Liver (tissue), 9 donors: ENCODE measurements around the gene BMAL1. TPM values are rescaled to one million over a fixed set of nuclear protein-coding genes. Genes with fewer than 3 reads are reported as not detected.
A peak's percentile ranks its signal among the peaks of the same experiment; 100 is the strongest.

Experiments
- DNase-seq: peaks from one replicate; pipeline ENCODE4 v3.0.0-alpha.2; 2017; ENCODE audit warnings: low spot score
- H3K27ac ChIP-seq, 2 donors: one replicate each; pipeline ENCODE4 v1.7.0; 2013; ENCODE audit warnings: inconsistent platforms in 2 of 2, low read length in 2 of 2, control low read depth in 1 of 2, low read depth in 1 of 2, mild to moderate bottlenecking in 1 of 2
- H3K27me3 ChIP-seq, 4 donors: one replicate each; pipeline versions ENCODE4 v1.6.1 to v1.7.0; 2013; ENCODE audit warnings: low read length in 3 of 4, inconsistent platforms in 1 of 4, mild to moderate bottlenecking in 1 of 4, moderate library complexity in 1 of 4; ENCODE audit not compliant: control insufficient read depth in 4 of 4, insufficient read depth in 4 of 4
- H3K36me3 ChIP-seq, 4 donors: one replicate each; pipeline versions ENCODE4 v1.6.1 to v1.7.0; 2013; ENCODE audit warnings: low read length in 3 of 4, mild to moderate bottlenecking in 3 of 4, low read depth in 1 of 4, moderate library complexity in 1 of 4; ENCODE audit not compliant: control insufficient read depth in 4 of 4, insufficient read depth in 3 of 4
- H3K4me1 ChIP-seq, 4 donors: one replicate each; pipeline versions ENCODE4 v1.6.1 to v1.7.0; 2013; ENCODE audit warnings: low read length in 3 of 4, mild to moderate bottlenecking in 3 of 4, moderate library complexity in 1 of 4; ENCODE audit not compliant: control insufficient read depth in 4 of 4, insufficient read depth in 4 of 4
- H3K4me3 ChIP-seq, 3 donors: one replicate each; pipeline versions ENCODE4 v1.6.1 to v1.7.0; 2013; ENCODE audit warnings: low read length in 3 of 3, control low read depth in 1 of 3, low read depth in 1 of 3, mild to moderate bottlenecking in 1 of 3
- H3K9ac ChIP-seq, 2 donors: one replicate each; pipeline ENCODE4 v1.7.0; 2013; ENCODE audit warnings: low read length in 2 of 2, mild to moderate bottlenecking in 2 of 2, moderate library complexity in 2 of 2, control low read depth in 1 of 2, low read depth in 1 of 2
- H3K9me3 ChIP-seq, 4 donors: one replicate each; pipeline versions ENCODE4 v1.6.1 to v1.7.0; 2013; ENCODE audit warnings: low read length in 3 of 4; ENCODE audit not compliant: control insufficient read depth in 4 of 4
- CTCF ChIP-seq: fragments of 150-350 bp; IDR thresholded peaks from 2 replicates; pipeline ENCODE4 v1.5.1; 2017; ENCODE audit warnings: improper control_type of control experiment, low read depth, low read length; ENCODE audit not compliant: missing input control
- EGR1 ChIP-seq, 2 donors: IDR thresholded peaks; 2 replicates each; pipeline ENCODE4 v1.6.1; 2016 to 2018; ENCODE audit warnings: antibody characterized with exemption in 2 of 2, low read depth in 2 of 2
- FOXA1 ChIP-seq: IDR thresholded peaks from 2 replicates; pipeline ENCODE4 v1.6.1; 2016; ENCODE audit warnings: antibody characterized with exemption
- FOXA2 ChIP-seq: IDR thresholded peaks from 2 replicates; pipeline ENCODE4 v1.6.1; 2016; ENCODE audit warnings: antibody characterized with exemption
- GABPA ChIP-seq, 2 donors: IDR thresholded peaks in 1 of 2; conservative IDR thresholded peaks in 1 of 2; 2 replicates each; pipeline ENCODE4 v1.6.1; 2016; ENCODE audit warnings: antibody characterized with exemption in 2 of 2, mild to moderate bottlenecking in 1 of 2, moderate library complexity in 1 of 2
- HNF4A ChIP-seq, 2 donors: conservative IDR thresholded peaks; 2 replicates each; pipeline ENCODE4 v1.6.1; 2016; ENCODE audit warnings: antibody characterized with exemption in 2 of 2, mild to moderate bottlenecking in 2 of 2
- HNF4G ChIP-seq: IDR thresholded peaks from 2 replicates; pipeline ENCODE4 v1.6.1; 2016; ENCODE audit warnings: antibody characterized with exemption
- MAX ChIP-seq: IDR thresholded peaks from 2 replicates; pipeline ENCODE4 v1.6.1; 2016; ENCODE audit warnings: antibody characterized with exemption
- NR2F2 ChIP-seq: IDR thresholded peaks from 2 replicates; pipeline ENCODE4 v1.6.1; 2016; ENCODE audit warnings: antibody characterized with exemption
- RAD21 ChIP-seq, 2 donors: IDR thresholded peaks; 2 replicates each; pipeline ENCODE4 v1.6.1; 2016; ENCODE audit warnings: antibody characterized with exemption in 2 of 2, mild to moderate bottlenecking in 2 of 2
- RXRA ChIP-seq, 2 donors: IDR thresholded peaks; 2 replicates each; pipeline ENCODE4 v1.6.1; 2017 to 2018; ENCODE audit warnings: antibody characterized with exemption in 2 of 2, mild to moderate bottlenecking in 1 of 2
- SP1 ChIP-seq: IDR thresholded peaks from 2 replicates; pipeline ENCODE4 v1.6.1; 2018; ENCODE audit warnings: antibody characterized with exemption, mild to moderate bottlenecking
- ZBTB33 ChIP-seq: IDR thresholded peaks from 2 replicates; pipeline ENCODE4 v1.6.1; 2016; ENCODE audit warnings: antibody characterized with exemption
- WGBS: extraction: QIAGEN DNeasy Blood & Tissue Kit; methylation state at CpG from one replicate; pipeline ENCODE4 v1.1.7; 2013; 5-methylcytosine and 5-hydroxymethylcytosine counted together
- polyA plus RNA-seq, 2 donors: library from polyadenylated mRNA; stranded (reverse) in 1 of 2; unstranded in 1 of 2; fragments of 200-250 nt in 1 of 2; fragments of >200 nt in 1 of 2; fragmentation: Nextera tagmentation in 1 of 2; extraction: Ambion mirVana in 1 of 2; gene quantifications; one replicate each; pipeline versions ENCODE4 v1.2.1 to v1.2.3, GENCODE V29; 2013 to 2015
- total RNA-seq, 2 donors: library from RNA; depleted of rRNA; stranded (reverse); fragments of >200 nt; gene quantifications; one replicate each; pipeline ENCODE4 v1.2.3, GENCODE V29; 2014
- TF ChIP-seq, protein P1 (sequence below): IDR thresholded peaks from 2 replicates; pipeline ENCODE4 v1.6.1; 2016; ENCODE audit warnings: antibody characterized with exemption, mild to moderate bottlenecking
- donor health status: healthy.
- donor health status: healthy.
- donor health status: healthy.
- donor health status: healthy.
- donor health status: healthy.

Gene BMAL1
- total and polyA plus RNA-seq, 4 donors, result 4.7 to 39.0 (median 15.0) TPM

DNA sequence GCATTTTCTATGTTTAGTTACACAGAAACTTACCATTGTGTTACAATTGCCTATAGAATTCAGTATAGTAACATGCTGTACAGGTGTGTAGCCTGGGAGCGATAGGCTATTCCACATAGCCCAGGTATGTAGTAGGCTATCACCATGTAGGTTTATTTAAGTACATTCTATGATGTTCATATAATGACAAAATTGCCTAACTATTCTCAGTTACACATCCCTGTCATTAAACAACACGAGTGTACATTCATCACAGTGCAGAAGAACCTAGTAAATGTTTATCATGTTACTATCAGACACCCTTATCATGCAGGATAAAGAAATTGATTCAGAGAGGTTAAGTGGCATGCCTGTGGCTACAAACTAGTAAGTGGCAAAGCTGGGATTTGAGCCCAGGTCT, 28.4 kb upstream of the BMAL1 start:
- H3K36me3 ChIP-seq, result no peaks in the 10 kb centered on the region
- H3K9me3 ChIP-seq, result no peaks in the 10 kb centered on the region
- no peak overlapping the region for H3K27ac ChIP-seq
- H3K4me3 ChIP-seq, result no peak overlapping the region
- H3K9ac ChIP-seq, result no peak overlapping the region
- no peaks in the 10 kb centered on the region for H3K27me3 ChIP-seq
- H3K4me1 ChIP-seq, result no peaks in the 10 kb centered on the region
- 85% methylated on average over 2 of the region's 2 CpGs for WGBS
- no peak for DNase-seq
- TF ChIP-seq CTCF, result no peak

DNA sequence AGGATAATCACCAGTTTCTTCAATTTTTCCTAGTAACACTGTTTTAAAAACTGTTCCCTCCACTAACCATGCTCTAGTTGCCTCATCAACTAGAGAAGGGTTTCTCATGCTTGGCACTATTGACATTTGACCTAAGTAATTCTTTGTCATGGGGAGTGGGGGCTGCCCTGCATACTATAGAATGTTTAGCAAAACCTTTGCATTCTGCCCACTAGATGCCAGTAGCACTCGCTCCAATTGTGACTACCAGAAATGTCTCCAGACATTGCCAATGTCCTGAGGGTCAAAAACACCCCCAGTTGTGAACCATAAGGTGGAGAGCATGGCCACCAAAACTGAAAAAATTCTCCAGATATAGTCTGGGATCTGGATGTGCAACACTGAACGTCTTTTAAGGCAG, 27.6 kb upstream of the BMAL1 start:
- DNase-seq, result no peak
- 32% methylated on average over 2 of the region's 2 CpGs for WGBS
- H3K4me1 ChIP-seq, result no peaks in the 10 kb centered on the region

GRCh38 chr11:13251966-13252365, 25.6 kb upstream of the BMAL1 start:
- WGBS, result 88% methylated on average over 2 of the region's 2 CpGs
- H3K36me3 ChIP-seq, result no peaks in the 10 kb centered on the region
- H3K9ac ChIP-seq, result no peak overlapping the region
- H3K27ac ChIP-seq, result no peak overlapping the region
- H3K9me3 ChIP-seq, result no peaks in the 10 kb centered on the region
- no peaks in the 10 kb centered on the region for H3K4me1 ChIP-seq
- no peak overlapping the region for H3K4me3 ChIP-seq
- H3K27me3 ChIP-seq, result no peaks in the 10 kb centered on the region
- DNase-seq, result no peak
- no peak for TF ChIP-seq FOXA1
- TF ChIP-seq, protein P1, sequence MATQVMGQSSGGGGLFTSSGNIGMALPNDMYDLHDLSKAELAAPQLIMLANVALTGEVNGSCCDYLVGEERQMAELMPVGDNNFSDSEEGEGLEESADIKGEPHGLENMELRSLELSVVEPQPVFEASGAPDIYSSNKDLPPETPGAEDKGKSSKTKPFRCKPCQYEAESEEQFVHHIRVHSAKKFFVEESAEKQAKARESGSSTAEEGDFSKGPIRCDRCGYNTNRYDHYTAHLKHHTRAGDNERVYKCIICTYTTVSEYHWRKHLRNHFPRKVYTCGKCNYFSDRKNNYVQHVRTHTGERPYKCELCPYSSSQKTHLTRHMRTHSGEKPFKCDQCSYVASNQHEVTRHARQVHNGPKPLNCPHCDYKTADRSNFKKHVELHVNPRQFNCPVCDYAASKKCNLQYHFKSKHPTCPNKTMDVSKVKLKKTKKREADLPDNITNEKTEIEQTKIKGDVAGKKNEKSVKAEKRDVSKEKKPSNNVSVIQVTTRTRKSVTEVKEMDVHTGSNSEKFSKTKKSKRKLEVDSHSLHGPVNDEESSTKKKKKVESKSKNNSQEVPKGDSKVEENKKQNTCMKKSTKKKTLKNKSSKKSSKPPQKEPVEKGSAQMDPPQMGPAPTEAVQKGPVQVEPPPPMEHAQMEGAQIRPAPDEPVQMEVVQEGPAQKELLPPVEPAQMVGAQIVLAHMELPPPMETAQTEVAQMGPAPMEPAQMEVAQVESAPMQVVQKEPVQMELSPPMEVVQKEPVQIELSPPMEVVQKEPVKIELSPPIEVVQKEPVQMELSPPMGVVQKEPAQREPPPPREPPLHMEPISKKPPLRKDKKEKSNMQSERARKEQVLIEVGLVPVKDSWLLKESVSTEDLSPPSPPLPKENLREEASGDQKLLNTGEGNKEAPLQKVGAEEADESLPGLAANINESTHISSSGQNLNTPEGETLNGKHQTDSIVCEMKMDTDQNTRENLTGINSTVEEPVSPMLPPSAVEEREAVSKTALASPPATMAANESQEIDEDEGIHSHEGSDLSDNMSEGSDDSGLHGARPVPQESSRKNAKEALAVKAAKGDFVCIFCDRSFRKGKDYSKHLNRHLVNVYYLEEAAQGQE, result no peak
- no peak for TF ChIP-seq HNF4G
- TF ChIP-seq MAX, result no peak
- TF ChIP-seq EGR1 (IDR thresholded peaks at IDR 0.05; ENCODE audit: low read depth in 2 of 2), result no peak
- no peak for TF ChIP-seq GABPA (IDR thresholded peaks at IDR 0.05 in 1 of 2, conservative IDR thresholded peaks at IDR 0.05 in 1 of 2)
- no peak for TF ChIP-seq ZBTB33
- no peak for TF ChIP-seq NR2F2
- TF ChIP-seq RXRA (IDR thresholded peaks at IDR 0.05), result no peak
- TF ChIP-seq SP1, result no peak

More for the DNA sequence above, 27.6 kb upstream of the BMAL1 start:
- H3K9me3 ChIP-seq, result no peaks in the 10 kb centered on the region
- no peak overlapping the region for H3K27ac ChIP-seq
- H3K9ac ChIP-seq, result no peak overlapping the region
- H3K27me3 ChIP-seq, result no peaks in the 10 kb centered on the region
- TF ChIP-seq SP1 (no peak), HNF4A (conservative IDR thresholded peaks at IDR 0.05) (no peak), RAD21 (IDR thresholded peaks at IDR 0.05) (peak; percentile 22 to 23), EGR1 (IDR thresholded peaks at IDR 0.05; ENCODE audit: low read depth in 2 of 2) (no peak), FOXA2 (no peak)
- TF ChIP-seq, protein P1, result no peak
- H3K4me3 ChIP-seq, result no peak overlapping the region
- H3K36me3 ChIP-seq, result no peaks in the 10 kb centered on the region
